Astrocyte of the cerebellum (primary cell): ENCODE measurements around the gene JMJD7.

Experiments
- DNase-seq: peaks from one replicate; pipeline ENCODE4 v3.0.0-alpha.2; 2011; ENCODE audit warnings: low read depth
- H3K4me3 ChIP-seq: 2 replicates; pipeline ENCODE4 v1.5.1; 2011; ENCODE audit warnings: mild to moderate bottlenecking, low read depth, low read length, moderate library complexity
- CTCF ChIP-seq: IDR thresholded peaks from 2 replicates; pipeline ENCODE4 v1.5.1; 2012; ENCODE audit warnings: low read length, low read depth, moderate library complexity, mild to moderate bottlenecking; ENCODE audit errors: missing control alignments
- in situ Hi-C: cut with HindIII; loops from 2 replicates; pipeline ENCODE4 v1.10.0; 2017; ENCODE audit warnings: low sequenced_read_pairs

The JMJD7 gene

DNA sequence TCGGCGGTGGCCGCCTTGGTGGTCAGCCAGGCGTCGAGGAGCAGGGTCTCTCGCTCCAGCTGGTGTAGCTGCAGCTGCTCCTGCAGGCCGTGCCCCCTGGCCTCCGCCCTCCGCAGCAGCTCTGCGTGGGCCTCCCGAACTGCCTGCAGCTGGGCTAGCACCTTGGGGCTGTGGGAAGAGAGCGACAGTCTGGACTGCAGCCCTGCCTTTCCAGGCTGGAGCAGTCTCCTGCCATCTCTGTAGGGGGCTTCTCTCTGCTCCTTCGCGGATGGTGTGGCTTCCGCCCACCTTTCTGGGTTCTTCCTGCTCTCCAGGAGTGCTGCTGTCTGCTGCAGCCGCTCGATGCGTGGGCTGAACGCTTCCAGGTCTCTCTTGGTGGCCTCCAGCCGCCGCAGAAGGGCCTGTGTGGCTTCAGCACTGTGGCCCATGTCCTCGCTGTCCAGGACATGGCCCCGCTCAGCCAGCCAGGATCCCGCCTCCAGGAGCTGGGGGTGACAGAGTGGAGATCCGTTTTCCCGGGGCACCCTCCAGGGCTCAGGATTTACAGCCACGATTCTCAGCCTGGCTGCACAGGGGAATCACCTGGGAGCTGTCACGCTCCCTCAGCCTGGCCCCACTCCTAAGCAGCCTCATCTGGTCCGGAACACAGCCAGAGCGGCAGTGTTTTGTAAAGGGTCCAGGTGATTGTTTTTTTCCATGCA, 27.5 kb downstream of the JMJD7 start:
- no peak for DNase-seq
- no peak for TF ChIP-seq CTCF
- in situ Hi-C loops = no loop called here
- H3K4me3 ChIP-seq = no peak overlapping the region

- in situ Hi-C loops = no loop called here
- no peak for TF ChIP-seq CTCF
- H3K4me3 ChIP-seq = no peak overlapping the region
- DNase-seq = no peak
Observed at GRCh38 chr15:41856262-41856661, 28.4 kb downstream of the JMJD7 start.

- TF ChIP-seq CTCF = no peak
- in situ Hi-C loops = no loop called here
- H3K4me3 ChIP-seq = no peak overlapping the region
- DNase-seq = no peak
Observed at GRCh38 chr15:41856716-41857115, 28.8 kb downstream of the JMJD7 start.

DNA sequence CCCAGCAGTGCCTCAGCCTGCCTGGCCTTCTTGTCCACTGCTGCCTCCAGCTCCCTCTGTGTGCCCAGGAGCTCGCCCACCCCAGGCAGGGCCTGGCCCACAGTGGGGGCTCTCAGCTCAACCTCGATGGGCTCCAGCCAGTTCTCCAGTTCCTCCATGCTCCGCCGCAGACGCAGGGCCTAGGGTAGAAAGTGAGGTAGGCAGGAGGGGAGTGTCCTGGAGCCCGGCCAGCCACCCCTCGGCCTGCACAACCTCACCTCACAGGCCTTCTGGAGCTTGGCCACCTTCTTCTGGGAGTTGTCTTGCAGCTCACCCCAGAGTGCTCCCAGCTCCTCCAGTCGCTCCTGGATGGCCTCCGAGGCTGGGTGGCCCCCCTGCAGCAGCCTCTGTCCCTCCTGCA, 29.4 kb downstream of the JMJD7 start:
- DNase-seq = no peak
- H3K4me3 ChIP-seq = no peak overlapping the region
- no peak for TF ChIP-seq CTCF
- in situ Hi-C loops = no loop called here

DNA sequence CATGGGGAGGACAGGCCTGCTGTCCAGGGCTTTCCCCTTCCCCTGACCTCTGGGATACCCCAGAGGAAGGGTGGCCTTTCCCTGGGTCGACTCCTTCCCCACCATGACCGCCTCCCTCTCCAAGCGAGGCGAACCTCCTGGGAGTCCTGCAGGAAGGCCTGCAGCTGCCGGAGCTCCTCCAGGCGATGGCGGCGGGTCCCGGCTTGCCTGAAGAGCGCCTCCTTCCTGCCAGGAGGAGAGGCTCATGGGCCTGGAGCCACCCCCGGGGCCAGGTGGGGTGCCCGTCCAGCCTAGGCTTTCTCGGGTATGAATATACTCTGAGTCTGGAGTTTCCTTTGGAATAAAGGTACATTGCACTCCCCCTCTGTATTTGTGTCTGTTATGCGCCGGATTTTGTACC, 30.9 kb downstream of the JMJD7 start:
- TF ChIP-seq CTCF = no peak
- no peak overlapping the region for H3K4me3 ChIP-seq
- no peak for DNase-seq
- in situ Hi-C loops = no loop called here

- DNase-seq = no peak
- no peak for TF ChIP-seq CTCF
- in situ Hi-C loops = no loop called here
- no peak overlapping the region for H3K4me3 ChIP-seq
Observed at GRCh38 chr15:41860049-41860828, 32.3 kb downstream of the JMJD7 start.
